ENCODE results near the gene NUP42.

DNA sequence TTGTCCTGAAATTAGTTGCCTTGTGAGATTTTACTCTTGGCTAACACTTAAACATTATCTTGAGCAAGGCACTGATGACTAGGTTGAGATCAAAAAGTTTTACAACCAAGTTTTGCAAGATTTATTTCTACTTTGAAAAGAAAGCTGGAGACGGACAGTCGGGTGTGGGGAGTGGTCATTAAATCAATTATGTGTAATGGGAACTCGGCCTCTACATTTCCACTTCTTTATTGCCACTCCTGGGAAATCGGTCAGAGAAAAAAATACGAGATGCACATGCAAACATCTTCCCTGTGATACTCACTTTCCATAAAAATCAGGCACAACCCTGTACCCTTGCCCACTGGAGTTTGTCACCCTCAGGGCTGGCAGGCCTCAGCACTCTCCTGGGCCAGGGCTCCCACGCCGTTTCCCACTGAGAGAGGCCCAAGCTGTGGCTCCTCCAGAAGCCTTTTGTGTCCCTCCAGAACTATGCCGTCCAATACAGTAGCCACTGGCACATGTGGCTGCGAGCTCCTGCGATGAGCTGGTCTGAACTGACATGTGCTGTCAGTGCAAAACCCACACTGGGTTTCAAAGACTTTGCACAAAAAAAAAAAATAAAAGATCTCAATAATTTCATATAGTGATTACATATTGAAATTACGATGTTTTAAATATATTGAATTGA, 57.3 kb downstream of the NUP42 start:
- TF ChIP-seq CTCF (IDR thresholded peaks at IDR 0.05) (no peak), POLR2A (IDR thresholded peaks at IDR 0.05) (no peak), POLR2AphosphoS5 (IDR thresholded peaks at IDR 0.05) (no peak)
